ENCODE results near the gene UVRAG.

DNA sequence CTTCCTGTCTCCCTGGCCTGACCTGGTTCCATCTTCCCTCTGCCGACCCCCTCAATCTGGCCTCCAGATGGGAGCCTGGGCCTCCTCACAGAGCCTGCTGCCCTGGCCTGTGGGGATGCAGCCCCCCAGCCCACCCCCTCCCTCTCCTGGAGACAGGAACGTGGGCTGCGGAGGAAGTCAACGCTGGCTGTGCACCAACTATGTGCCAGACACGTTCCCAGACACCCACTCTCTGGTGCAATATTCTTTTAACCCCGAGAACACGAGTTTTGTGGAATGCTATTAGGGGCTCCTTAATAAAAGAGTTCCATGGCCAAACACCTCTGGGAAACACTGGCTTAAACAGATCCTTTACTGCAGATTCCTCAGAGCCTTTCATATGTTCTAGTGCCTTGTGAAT lies 375.4 kb downstream of the UVRAG start:
- no peak for TF ChIP-seq POLR2A (IDR thresholded peaks at IDR 0.05)
- TF ChIP-seq, protein P1, sequence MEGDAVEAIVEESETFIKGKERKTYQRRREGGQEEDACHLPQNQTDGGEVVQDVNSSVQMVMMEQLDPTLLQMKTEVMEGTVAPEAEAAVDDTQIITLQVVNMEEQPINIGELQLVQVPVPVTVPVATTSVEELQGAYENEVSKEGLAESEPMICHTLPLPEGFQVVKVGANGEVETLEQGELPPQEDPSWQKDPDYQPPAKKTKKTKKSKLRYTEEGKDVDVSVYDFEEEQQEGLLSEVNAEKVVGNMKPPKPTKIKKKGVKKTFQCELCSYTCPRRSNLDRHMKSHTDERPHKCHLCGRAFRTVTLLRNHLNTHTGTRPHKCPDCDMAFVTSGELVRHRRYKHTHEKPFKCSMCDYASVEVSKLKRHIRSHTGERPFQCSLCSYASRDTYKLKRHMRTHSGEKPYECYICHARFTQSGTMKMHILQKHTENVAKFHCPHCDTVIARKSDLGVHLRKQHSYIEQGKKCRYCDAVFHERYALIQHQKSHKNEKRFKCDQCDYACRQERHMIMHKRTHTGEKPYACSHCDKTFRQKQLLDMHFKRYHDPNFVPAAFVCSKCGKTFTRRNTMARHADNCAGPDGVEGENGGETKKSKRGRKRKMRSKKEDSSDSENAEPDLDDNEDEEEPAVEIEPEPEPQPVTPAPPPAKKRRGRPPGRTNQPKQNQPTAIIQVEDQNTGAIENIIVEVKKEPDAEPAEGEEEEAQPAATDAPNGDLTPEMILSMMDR (IDR thresholded peaks at IDR 0.05), result no peak
